ENCODE results near the gene NCOA3. TPM values are rescaled to one million over a fixed set of nuclear protein-coding genes. Genes with fewer than 3 reads are reported as not detected.
A peak's percentile ranks its signal among the peaks of the same experiment; 100 is the strongest.

The NCOA3 gene
- total RNA-seq, 1 experiment from 2014 or later, result 31.1 TPM

GRCh38 chr20:47662483-47663353, 161.0 kb downstream of the NCOA3 start:
- H3K9me2 ChIP-seq (replicated peaks; ENCODE audit: low read length), result no peaks in the 10 kb centered on the region
- no peaks in the 10 kb centered on the region for H3K79me2 ChIP-seq (ENCODE audit: low read length)
- peaks cover 55% of the 10 kb centered on the region for H3K36me3 ChIP-seq (ENCODE audit: low read depth, low read length)
- TF ChIP-seq EZH2 (IDR thresholded peaks at IDR 0.05; ENCODE audit: low read length, unreplicated experiment), result no peak
- no peak for TF ChIP-seq CTCF (conservative IDR thresholded peaks at IDR 0.05; ENCODE audit: low read depth, low read length)
- no peak for TF ChIP-seq EZH2phosphoT487 (IDR thresholded peaks at IDR 0.05; ENCODE audit: borderline replicate concordance, low read length)
- H3K4me3 ChIP-seq (ENCODE audit: low read length), result no peak overlapping the region
- H3K4me2 ChIP-seq (ENCODE audit: low read length), result no peak overlapping the region
- no peaks in the 10 kb centered on the region for H3K9me3 ChIP-seq (ENCODE audit: low read length)
- no peaks in the 10 kb centered on the region for H3F3A ChIP-seq (ENCODE audit: low read length, unreplicated experiment)
- no peak for ATAC-seq
- DNase-seq, result no peak
- H3K9ac ChIP-seq (ENCODE audit: low read length), result no peak overlapping the region
- no peak overlapping the region for H3K27ac ChIP-seq (ENCODE audit: low read length)
- H3K4me1 ChIP-seq (ENCODE audit: insufficient read depth, low read length), result no peaks in the 10 kb centered on the region
- BruUV-seq (replicated peaks), result no TSS peak
- intact Hi-C loops (cut with micrococcal nuclease), result loop anchor here (2.0 to 5.0 kb wide), 2 partner anchors 635 to 958 kb away; no protein-coding TSS in a partner anchor
- CTCF ChIA-PET, result no interaction called here
- POLR2A ChIA-PET (ENCODE audit: unreplicated experiment), result no interaction called here
- no peak overlapping the region for H2AFZ ChIP-seq (ENCODE audit: low read length)
- H4K20me1 ChIP-seq (ENCODE audit: low read length), result no peaks in the 10 kb centered on the region
- H3K27me3 ChIP-seq (ENCODE audit: low read length), result no peaks in the 10 kb centered on the region

GRCh38 chr20:47663354-47664067, 161.8 kb downstream of the NCOA3 start:
- Histone ChIP-seq H2AFZ (ENCODE audit: low read length) (no peak overlapping the region), H3K4me1 (ENCODE audit: insufficient read depth, low read length) (no peaks in the 10 kb centered on the region), H3F3A (ENCODE audit: low read length, unreplicated experiment) (no peaks in the 10 kb centered on the region), H3K27ac (ENCODE audit: low read length) (no peak overlapping the region), H3K9me3 (ENCODE audit: low read length) (no peaks in the 10 kb centered on the region), H3K4me2 (ENCODE audit: low read length) (no peak overlapping the region), H3K9me2 (replicated peaks; ENCODE audit: low read length) (no peaks in the 10 kb centered on the region), H3K9ac (ENCODE audit: low read length) (no peak overlapping the region), H3K27me3 (ENCODE audit: low read length) (no peaks in the 10 kb centered on the region), H4K20me1 (ENCODE audit: low read length) (no peaks in the 10 kb centered on the region), H3K36me3 (ENCODE audit: low read depth, low read length) (peaks cover 50% of the 10 kb centered on the region), H3K4me3 (ENCODE audit: low read length) (no peak overlapping the region), H3K79me2 (ENCODE audit: low read length) (no peaks in the 10 kb centered on the region)
- intact Hi-C loops (cut with micrococcal nuclease), result loop anchor here (2.0 to 5.0 kb wide), 2 partner anchors 634 to 957 kb away; no protein-coding TSS in a partner anchor
- ChIA-PET POLR2A (ENCODE audit: unreplicated experiment) (interaction anchor here (0.5 kb wide), 1 partner anchor 728 kb away, joined by 5 read pairs; no protein-coding TSS in a partner anchor), CTCF (interaction anchor here (0.6 to 1.3 kb wide), 2 partner anchors 8 to 957 kb away, joined by 3 to 7 read pairs; no protein-coding TSS in a partner anchor)
- TF ChIP-seq CTCF (conservative IDR thresholded peaks at IDR 0.05; ENCODE audit: low read depth, low read length) (peak; percentile 98), EZH2 (IDR thresholded peaks at IDR 0.05; ENCODE audit: low read length, unreplicated experiment) (no peak), EZH2phosphoT487 (IDR thresholded peaks at IDR 0.05; ENCODE audit: borderline replicate concordance, low read length) (no peak)
- DNase-seq (peak; percentile 86), ATAC-seq (peak; percentile 90)
- no TSS peak for BruUV-seq (replicated peaks)
